Measurements from ENCODE around the gene SCUBE2. TPM values are rescaled to one million over a fixed set of nuclear protein-coding genes. Genes with fewer than 3 reads are reported as not detected.
A peak's percentile ranks its signal among the peaks of the same experiment; 100 is the strongest.

Gene SCUBE2
- total RNA-seq, 4 donors from 2014 or later: 3.1 to 10.6 (median 5.0) TPM

DNA sequence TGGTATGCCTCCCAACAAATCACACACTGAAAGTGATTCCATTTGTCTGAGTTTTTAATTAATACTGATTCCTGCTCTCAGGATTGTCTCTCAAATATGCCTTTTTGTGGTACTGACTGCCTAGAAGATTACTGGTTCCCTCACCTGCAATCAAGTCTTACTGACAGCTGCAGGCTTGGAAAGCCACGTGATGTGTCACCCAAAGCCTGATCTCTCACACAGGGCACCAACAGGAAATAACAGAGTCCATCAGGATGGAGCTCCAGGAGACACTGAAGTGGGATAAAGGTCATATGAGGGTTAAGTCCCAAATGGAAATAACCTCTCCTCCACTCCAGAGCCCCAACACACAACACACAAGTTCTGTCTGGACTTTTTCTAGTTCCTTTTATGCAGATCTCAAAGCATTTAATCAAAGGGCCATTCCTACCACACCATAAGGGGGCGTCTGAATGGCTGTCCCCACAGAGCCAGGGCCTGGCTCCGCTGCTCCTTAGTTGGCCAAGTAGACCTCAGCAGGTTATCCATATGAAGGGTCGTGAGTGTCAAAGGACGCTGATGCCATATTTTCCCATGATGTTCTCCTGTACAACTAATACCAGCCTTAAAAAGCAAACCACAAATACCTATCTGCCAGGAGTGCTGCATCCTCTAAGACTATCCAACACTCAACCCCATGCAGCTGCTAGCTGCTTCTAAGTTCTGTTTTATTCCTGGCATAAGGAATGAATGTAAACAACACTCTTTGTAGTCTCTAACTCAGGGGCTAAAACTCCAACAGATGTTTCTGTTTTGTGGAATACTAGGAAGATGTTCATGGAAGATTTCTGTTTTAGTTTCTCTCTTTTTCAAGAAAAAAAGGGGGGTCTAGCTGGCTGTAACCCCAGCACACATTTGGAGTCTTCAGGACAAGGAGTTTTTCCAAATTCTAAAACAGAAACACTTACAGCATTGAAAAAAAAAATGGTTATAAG is 13.0 kb downstream of the SCUBE2 start:
- Histone ChIP-seq H3K27ac (no peak overlapping the region), H3K27me3 (no peaks in the 10 kb centered on the region), H3K36me3 (no peaks in the 10 kb centered on the region), H3K4me1 (no peaks in the 10 kb centered on the region), H3K4me3 (no peak overlapping the region), H3K9me3 (no peaks in the 10 kb centered on the region)
- DNase-seq: no peak
- TF ChIP-seq, protein P1, sequence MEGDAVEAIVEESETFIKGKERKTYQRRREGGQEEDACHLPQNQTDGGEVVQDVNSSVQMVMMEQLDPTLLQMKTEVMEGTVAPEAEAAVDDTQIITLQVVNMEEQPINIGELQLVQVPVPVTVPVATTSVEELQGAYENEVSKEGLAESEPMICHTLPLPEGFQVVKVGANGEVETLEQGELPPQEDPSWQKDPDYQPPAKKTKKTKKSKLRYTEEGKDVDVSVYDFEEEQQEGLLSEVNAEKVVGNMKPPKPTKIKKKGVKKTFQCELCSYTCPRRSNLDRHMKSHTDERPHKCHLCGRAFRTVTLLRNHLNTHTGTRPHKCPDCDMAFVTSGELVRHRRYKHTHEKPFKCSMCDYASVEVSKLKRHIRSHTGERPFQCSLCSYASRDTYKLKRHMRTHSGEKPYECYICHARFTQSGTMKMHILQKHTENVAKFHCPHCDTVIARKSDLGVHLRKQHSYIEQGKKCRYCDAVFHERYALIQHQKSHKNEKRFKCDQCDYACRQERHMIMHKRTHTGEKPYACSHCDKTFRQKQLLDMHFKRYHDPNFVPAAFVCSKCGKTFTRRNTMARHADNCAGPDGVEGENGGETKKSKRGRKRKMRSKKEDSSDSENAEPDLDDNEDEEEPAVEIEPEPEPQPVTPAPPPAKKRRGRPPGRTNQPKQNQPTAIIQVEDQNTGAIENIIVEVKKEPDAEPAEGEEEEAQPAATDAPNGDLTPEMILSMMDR (IDR thresholded peaks at IDR 0.05): no peak
- TF ChIP-seq POLR2A (IDR thresholded peaks at IDR 0.05): no peak

DNA sequence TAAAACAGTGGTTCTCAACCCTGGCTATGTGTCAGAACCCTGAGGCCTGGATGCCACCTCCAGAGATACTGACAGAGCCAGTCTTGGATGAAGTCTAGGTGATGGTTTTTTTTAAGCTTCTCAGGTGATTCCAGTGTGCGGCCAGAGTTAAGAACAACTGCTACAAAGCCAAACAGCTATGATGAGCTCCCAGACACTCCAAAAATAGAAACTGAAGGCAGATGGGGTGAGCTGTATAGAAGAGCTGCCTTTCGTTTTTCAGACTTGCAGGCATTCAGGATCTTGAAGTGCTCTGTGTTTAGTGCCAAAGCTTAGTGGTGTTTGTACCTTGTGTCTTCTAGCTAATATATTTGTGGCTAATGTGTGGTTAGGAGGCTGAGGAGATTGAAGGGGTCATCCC is 14.2 kb downstream of the SCUBE2 start:
- Histone ChIP-seq H3K4me3 (no peak overlapping the region), H3K4me1 (no peaks in the 10 kb centered on the region), H3K9me3 (no peaks in the 10 kb centered on the region), H3K27ac (peak overlapping the region in 1 of 4 donors; percentile 19), H3K36me3 (no peaks in the 10 kb centered on the region), H3K27me3 (no peaks in the 10 kb centered on the region)
- no peak for TF ChIP-seq POLR2A (IDR thresholded peaks at IDR 0.05)
- TF ChIP-seq, protein P1 (IDR thresholded peaks at IDR 0.05): no peak
- DNase-seq: no peak

DNA sequence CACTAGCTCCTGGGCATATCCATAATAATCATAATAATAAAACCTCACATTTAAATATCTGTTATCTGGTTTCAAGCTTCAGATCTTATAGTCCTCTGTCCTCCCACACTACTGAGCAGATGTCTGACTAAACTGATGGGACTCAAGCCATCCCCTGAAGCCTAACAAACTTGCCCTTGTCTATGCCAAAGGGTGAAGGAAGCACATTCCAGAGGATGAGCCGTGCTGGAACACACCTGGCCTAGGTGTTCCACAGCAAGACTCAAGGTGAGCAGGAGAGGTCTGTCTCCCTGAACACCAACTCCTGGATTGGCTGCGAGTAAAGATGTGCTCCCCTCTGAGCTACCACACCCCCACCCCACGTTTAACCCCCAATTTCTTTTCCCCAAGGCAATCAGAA is 14.7 kb downstream of the SCUBE2 start:
- Histone ChIP-seq H3K4me3 (no peak overlapping the region), H3K27ac (peak overlapping the region in 1 of 4 donors; percentile 19), H3K9me3 (no peaks in the 10 kb centered on the region), H3K4me1 (no peaks in the 10 kb centered on the region), H3K27me3 (no peaks in the 10 kb centered on the region), H3K36me3 (no peaks in the 10 kb centered on the region)
- DNase-seq: no peak
- TF ChIP-seq, protein P1 (IDR thresholded peaks at IDR 0.05): no peak
- no peak for TF ChIP-seq POLR2A (IDR thresholded peaks at IDR 0.05)

DNA sequence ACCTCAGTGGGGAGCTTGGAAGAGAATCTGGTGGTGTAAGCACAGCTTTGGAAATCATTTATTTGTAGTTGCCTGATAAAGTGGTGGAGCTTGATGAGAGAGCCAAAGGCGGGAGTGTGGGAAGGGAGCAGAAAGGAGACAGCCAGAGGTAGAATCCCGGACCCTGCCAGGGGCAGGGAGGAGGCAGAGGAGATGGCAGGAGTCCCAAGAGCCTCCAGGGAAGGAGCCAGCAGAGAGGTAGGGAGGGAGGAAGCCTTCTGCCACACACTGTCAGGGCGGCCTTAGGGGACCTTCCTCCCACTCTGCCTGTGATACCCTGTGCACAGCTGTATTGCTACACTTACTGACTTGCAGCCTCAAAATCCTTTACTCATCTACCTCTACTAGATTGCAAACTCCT is 15.4 kb downstream of the SCUBE2 start:
- no peak overlapping the region for H3K4me3 ChIP-seq
- no peaks in the 10 kb centered on the region for H3K36me3 ChIP-seq
- H3K4me1 ChIP-seq: no peaks in the 10 kb centered on the region
- no peaks in the 10 kb centered on the region for H3K27me3 ChIP-seq
- no peak for DNase-seq
- TF ChIP-seq, protein P1 (IDR thresholded peaks at IDR 0.05): no peak
- no peak for TF ChIP-seq POLR2A (IDR thresholded peaks at IDR 0.05)
- H3K27ac ChIP-seq: no peak overlapping the region
- H3K9me3 ChIP-seq: no peaks in the 10 kb centered on the region

DNA sequence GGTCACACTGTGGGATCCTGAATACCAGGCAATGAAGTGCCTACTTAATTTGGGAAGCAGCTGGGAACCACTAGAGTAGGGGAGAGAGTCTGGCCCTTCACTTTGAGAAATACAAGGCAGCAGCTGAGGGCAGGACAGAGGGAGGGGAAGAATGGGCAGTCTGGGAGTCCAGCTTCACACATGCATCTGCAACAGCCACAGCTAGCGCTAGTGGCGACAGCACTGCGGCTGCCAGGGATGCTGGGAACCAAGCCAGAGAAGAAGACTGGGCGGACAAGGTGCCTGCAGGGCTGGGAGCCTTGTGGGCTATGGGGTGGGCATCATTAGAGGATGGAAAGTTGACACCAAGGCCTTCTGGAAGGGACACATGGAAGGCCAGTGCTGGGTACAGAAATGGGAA is 15.8 kb downstream of the SCUBE2 start:
- Histone ChIP-seq H3K9me3 (no peaks in the 10 kb centered on the region), H3K4me1 (no peaks in the 10 kb centered on the region), H3K27ac (no peak overlapping the region), H3K36me3 (no peaks in the 10 kb centered on the region), H3K27me3 (no peaks in the 10 kb centered on the region), H3K4me3 (no peak overlapping the region)
- TF ChIP-seq POLR2A (IDR thresholded peaks at IDR 0.05): no peak
- TF ChIP-seq, protein P1 (IDR thresholded peaks at IDR 0.05): no peak
- no peak for DNase-seq

Measured in Peyer's patch (tissue), 4 donors.